PFSK-1 (cell line): ENCODE results near the gene LRRC53.

Experiments used
- POLR2AphosphoS5 ChIP-seq: IDR thresholded peaks from 2 replicates; pipeline ENCODE4 v1.6.1; 2012; ENCODE audit warnings: low read depth, mild to moderate bottlenecking, control low read depth, low read length, moderate library complexity
- TAF1 ChIP-seq: IDR thresholded peaks from 2 replicates; pipeline ENCODE4 v1.6.1; 2012; ENCODE audit warnings: low read length, control low read depth, borderline replicate concordance; ENCODE audit not compliant: insufficient read depth
- TF ChIP-seq, protein P1 (sequence below), 2 experiments: IDR thresholded peaks; 2 replicates each; pipeline versions ENCODE4 v1.6.1 to v1.8.0; 2011 to 2012; ENCODE audit warnings: low read depth in 2 of 2, low read length in 2 of 2, control low read depth in 1 of 2, inconsistent platforms in 1 of 2, mild to moderate bottlenecking in 1 of 2, moderate library complexity in 1 of 2; ENCODE audit not compliant: insufficient read depth in 1 of 2

DNA sequence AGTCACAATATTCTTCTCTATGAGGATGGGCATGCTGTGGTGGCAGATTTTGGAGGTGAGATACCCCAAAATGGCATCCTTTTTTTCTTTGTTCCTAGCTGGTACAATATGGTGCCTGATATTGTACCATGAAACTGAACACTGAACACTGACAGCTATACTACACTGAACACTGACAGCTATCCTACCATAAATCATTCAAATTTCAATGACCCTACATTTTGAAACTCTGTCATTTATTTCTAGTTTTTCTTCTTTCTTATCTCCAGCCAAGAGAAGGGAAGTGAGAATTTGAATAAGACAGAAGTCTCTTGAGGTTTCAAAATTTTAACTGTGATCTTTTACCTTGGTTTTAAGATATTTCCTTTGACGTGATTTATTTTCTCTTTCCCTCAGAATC is 76.3 kb downstream of the LRRC53 start:
- TF ChIP-seq TAF1 (no peak), POLR2AphosphoS5 (no peak)
- TF ChIP-seq, protein P1, sequence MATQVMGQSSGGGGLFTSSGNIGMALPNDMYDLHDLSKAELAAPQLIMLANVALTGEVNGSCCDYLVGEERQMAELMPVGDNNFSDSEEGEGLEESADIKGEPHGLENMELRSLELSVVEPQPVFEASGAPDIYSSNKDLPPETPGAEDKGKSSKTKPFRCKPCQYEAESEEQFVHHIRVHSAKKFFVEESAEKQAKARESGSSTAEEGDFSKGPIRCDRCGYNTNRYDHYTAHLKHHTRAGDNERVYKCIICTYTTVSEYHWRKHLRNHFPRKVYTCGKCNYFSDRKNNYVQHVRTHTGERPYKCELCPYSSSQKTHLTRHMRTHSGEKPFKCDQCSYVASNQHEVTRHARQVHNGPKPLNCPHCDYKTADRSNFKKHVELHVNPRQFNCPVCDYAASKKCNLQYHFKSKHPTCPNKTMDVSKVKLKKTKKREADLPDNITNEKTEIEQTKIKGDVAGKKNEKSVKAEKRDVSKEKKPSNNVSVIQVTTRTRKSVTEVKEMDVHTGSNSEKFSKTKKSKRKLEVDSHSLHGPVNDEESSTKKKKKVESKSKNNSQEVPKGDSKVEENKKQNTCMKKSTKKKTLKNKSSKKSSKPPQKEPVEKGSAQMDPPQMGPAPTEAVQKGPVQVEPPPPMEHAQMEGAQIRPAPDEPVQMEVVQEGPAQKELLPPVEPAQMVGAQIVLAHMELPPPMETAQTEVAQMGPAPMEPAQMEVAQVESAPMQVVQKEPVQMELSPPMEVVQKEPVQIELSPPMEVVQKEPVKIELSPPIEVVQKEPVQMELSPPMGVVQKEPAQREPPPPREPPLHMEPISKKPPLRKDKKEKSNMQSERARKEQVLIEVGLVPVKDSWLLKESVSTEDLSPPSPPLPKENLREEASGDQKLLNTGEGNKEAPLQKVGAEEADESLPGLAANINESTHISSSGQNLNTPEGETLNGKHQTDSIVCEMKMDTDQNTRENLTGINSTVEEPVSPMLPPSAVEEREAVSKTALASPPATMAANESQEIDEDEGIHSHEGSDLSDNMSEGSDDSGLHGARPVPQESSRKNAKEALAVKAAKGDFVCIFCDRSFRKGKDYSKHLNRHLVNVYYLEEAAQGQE (IDR thresholded peaks at IDR 0.05; ENCODE audit: insufficient read depth in 1 of 2, low read depth in 2 of 2, low read length in 2 of 2) = no peak
